H1 (cell line): ENCODE measurements around the gene SYNDIG1. TPM values are rescaled to one million over a fixed set of nuclear protein-coding genes. Genes with fewer than 3 reads are reported as not detected.

Source experiments
- CTCF ChIA-PET: fragments of 300-600 bp; sonication (Branson Sonifier 250); formaldehyde crosslinking; loops from one replicate; lab custom pipeline; 2021; ENCODE audit not compliant: partially characterized antibody; lab: Charles Lee
- POLR2A ChIA-PET: fragments of 300-600 bp; sonication (Branson Sonifier 250); formaldehyde crosslinking; loops from one replicate; lab custom pipeline; 2021; ENCODE audit warnings: inconsistent platforms; ENCODE audit not compliant: partially characterized antibody; lab: Charles Lee
- DNase-seq, 2 experiments: peaks; one replicate each; pipeline versions ENCODE4 v3.0.0 to v3.0.0-alpha.2; 2010 to 2022; ENCODE audit warnings: low spot score in 2 of 2, low read depth in 1 of 2, mixed read lengths in 1 of 2
- FAIRE-seq: peaks from 2 replicates; lab custom pipeline; 2011; peaks lifted over from hg19 to GRCh38; lab: Jason Lieb, UNC
- H2AFZ ChIP-seq: 2 replicates; pipeline ENCODE4 v1.8.1; 2012; ENCODE audit warnings: low read length, inconsistent platforms
- H2AK5ac ChIP-seq: 2 replicates; pipeline ENCODE4 v1.6.1; 2013; ENCODE audit warnings: low read depth, low read length
- H2BK120ac ChIP-seq: replicated peaks from 2 replicates; pipeline ENCODE3; 2013; ENCODE audit warnings: low read depth, low read length, inconsistent platforms
- H2BK12ac ChIP-seq: 2 replicates; pipeline ENCODE4 v1.6.1; 2013; ENCODE audit warnings: low read depth, low read length
- H2BK15ac ChIP-seq: 2 replicates; pipeline ENCODE4 v1.6.1; 2013; ENCODE audit warnings: low read length
- H2BK20ac ChIP-seq: 2 replicates; pipeline ENCODE4 v1.6.1; 2013; ENCODE audit warnings: low read length
- H2BK5ac ChIP-seq: 2 replicates; pipeline ENCODE4 v1.6.1; 2013; ENCODE audit warnings: low read depth, low read length
- H3K14ac ChIP-seq: 2 replicates; pipeline ENCODE4 v1.6.1; 2013; ENCODE audit warnings: inconsistent platforms; ENCODE audit not compliant: insufficient read length
- H3K18ac ChIP-seq: 2 replicates; pipeline ENCODE4 v1.6.1; 2013; ENCODE audit warnings: low read length; ENCODE audit errors: extremely low read depth
- H3K23ac ChIP-seq: 2 replicates; pipeline ENCODE4 v1.6.1; 2013; ENCODE audit warnings: inconsistent platforms; ENCODE audit not compliant: insufficient read length
- H3K23me2 ChIP-seq: 2 replicates; pipeline ENCODE4 v1.6.1; 2013; ENCODE audit warnings: low read depth, low read length
- H3K27ac ChIP-seq: 2 replicates; pipeline ENCODE4 v1.6.1; 2011; ENCODE audit warnings: low read depth, low read length, inconsistent platforms
- H3K27me3 ChIP-seq, 4 experiments: replicated peaks in 1 of 4; 1 replicate in 1 of 4; 2 replicates in 3 of 4; pipeline versions ENCODE4 v1.6.1 to v1.8.1; 2011 to 2013; ENCODE audit warnings: low read length in 3 of 4, mild to moderate bottlenecking in 3 of 4, inconsistent platforms in 2 of 4, mixed read lengths in 2 of 4, moderate library complexity in 1 of 4; ENCODE audit not compliant: control insufficient read depth in 3 of 4, insufficient read depth in 3 of 4; ENCODE audit errors: extremely low read depth in 1 of 4
- H3K36me3 ChIP-seq, 4 experiments: 2 replicates each; pipeline versions ENCODE4 v1.6.1 to v1.8.1; 2011 to 2013; ENCODE audit warnings: mild to moderate bottlenecking in 4 of 4, low read length in 3 of 4, moderate library complexity in 2 of 4, control low read depth in 1 of 4, inconsistent platforms in 1 of 4; ENCODE audit not compliant: insufficient read depth in 4 of 4, control insufficient read depth in 2 of 4
- H3K4ac ChIP-seq: replicated peaks from 2 replicates; pipeline ENCODE3; 2013; ENCODE audit warnings: low read length, low read depth, mixed read lengths, inconsistent platforms; ENCODE audit not compliant: insufficient read length
- H3K4me1 ChIP-seq, 4 experiments: replicated peaks in 1 of 4; 1 replicate in 1 of 4; 2 replicates in 3 of 4; pipeline versions ENCODE4 v1.6.1 to v1.8.1; 2011 to 2013; ENCODE audit warnings: low read length in 3 of 4, inconsistent platforms in 2 of 4, mixed read lengths in 1 of 4; ENCODE audit not compliant: insufficient read depth in 4 of 4, control insufficient read depth in 3 of 4
- H3K4me2 ChIP-seq, 2 experiments: 2 replicates each; pipeline versions ENCODE4 v1.6.1 to v1.8.1; 2011 to 2013; ENCODE audit warnings: low read depth in 2 of 2, low read length in 2 of 2, control low read depth in 1 of 2, inconsistent platforms in 1 of 2, mild to moderate bottlenecking in 1 of 2; ENCODE audit not compliant: insufficient read depth in 1 of 2
- H3K4me3 ChIP-seq, 4 experiments: fragments of 200-600, 300-600 bp in 1 of 4; sonication (generic), shearing (Covaris generic), sonication (Bioruptor Twin) in 1 of 4; 2 replicates each; pipeline versions ENCODE4 v1.5.1 to v1.8.1; 2011 to 2016; ENCODE audit warnings: low read length in 4 of 4, low read depth in 3 of 4, control low read depth in 2 of 4, inconsistent platforms in 2 of 4, mild to moderate bottlenecking in 2 of 4, mixed read lengths in 1 of 4, moderate library complexity in 1 of 4; ENCODE audit not compliant: insufficient read depth in 2 of 4; ENCODE audit errors: extremely low read depth in 1 of 4
- H3K56ac ChIP-seq: replicated peaks from 2 replicates; pipeline ENCODE3; 2013; ENCODE audit warnings: low read depth, mild to moderate bottlenecking, mixed read lengths, low read length, inconsistent platforms; ENCODE audit not compliant: insufficient read length
- H3K79me1 ChIP-seq: 2 replicates; pipeline ENCODE4 v1.6.1; 2013; ENCODE audit warnings: low read depth, low read length, control low read depth
- H3K79me2 ChIP-seq, 2 experiments: 2 replicates each; pipeline versions ENCODE4 v1.6.1 to v1.8.1; 2012 to 2013; ENCODE audit warnings: low read length in 2 of 2, mild to moderate bottlenecking in 2 of 2, inconsistent platforms in 1 of 2; ENCODE audit not compliant: insufficient read depth in 2 of 2, control insufficient read depth in 1 of 2
- H3K9ac ChIP-seq, 4 experiments: replicated peaks in 1 of 4; 1 replicate in 1 of 4; 2 replicates in 3 of 4; pipeline versions ENCODE4 v1.6.1 to v1.8.1; 2011 to 2013; ENCODE audit warnings: low read depth in 3 of 4, low read length in 3 of 4, control low read depth in 2 of 4, mild to moderate bottlenecking in 2 of 4, moderate library complexity in 2 of 4, inconsistent platforms in 1 of 4; ENCODE audit errors: extremely low read depth in 1 of 4
- H3K9me3 ChIP-seq, 2 experiments: 2 replicates each; pipeline versions ENCODE4 v1.6.1 to v1.8.1; 2012 to 2013; ENCODE audit warnings: mild to moderate bottlenecking in 2 of 2, moderate library complexity in 2 of 2, control low read depth in 1 of 2, inconsistent platforms in 1 of 2, low read depth in 1 of 2, low read length in 1 of 2, mixed read lengths in 1 of 2; ENCODE audit not compliant: insufficient read depth in 2 of 2
- H4K20me1 ChIP-seq, 2 experiments: replicated peaks in 1 of 2; 2 replicates each; pipeline versions ENCODE3 to v1.8.1; 2011 to 2013; ENCODE audit warnings: inconsistent platforms in 2 of 2, low read length in 2 of 2, mild to moderate bottlenecking in 1 of 2; ENCODE audit not compliant: insufficient read depth in 2 of 2, control insufficient read depth in 1 of 2
- H4K5ac ChIP-seq: 2 replicates; pipeline ENCODE4 v1.6.1; 2013; ENCODE audit warnings: low read length, low read depth, mixed read lengths, inconsistent platforms; ENCODE audit not compliant: insufficient read length
- H4K8ac ChIP-seq: 2 replicates; pipeline ENCODE4 v1.8.0; 2013; ENCODE audit warnings: mild to moderate bottlenecking, moderate library complexity, low read length, inconsistent platforms; ENCODE audit not compliant: insufficient read depth; ENCODE audit errors: extremely low read depth
- H4K91ac ChIP-seq: replicated peaks from 2 replicates; pipeline ENCODE3; 2013; ENCODE audit warnings: low read length, mixed read lengths, inconsistent platforms; ENCODE audit not compliant: insufficient read length
- CHD2 ChIP-seq: IDR thresholded peaks from 2 replicates; pipeline ENCODE4 v1.6.1; 2012; ENCODE audit warnings: low read length, improper control_type of control experiment
- KDM5A ChIP-seq: fragments of 200-600 bp; IDR thresholded peaks from 2 replicates; pipeline ENCODE4 v1.7.1; 2012; ENCODE audit warnings: mild to moderate bottlenecking, low read length, inconsistent platforms, mixed read lengths
- RFX5 ChIP-seq: IDR thresholded peaks from 2 replicates; pipeline ENCODE4 v1.6.1; 2011; ENCODE audit warnings: low read depth, low read length, improper control_type of control experiment, borderline replicate concordance
- WGBS, 2 experiments: shearing (Covaris generic) in 1 of 2; methylation state at CpG; one replicate each; pipeline versions ENCODE4 v1.1.6 to v1.1.7; 2013 to 2015; ENCODE audit warnings: low lambda C conversion rate in 2 of 2, mixed read lengths in 2 of 2, inconsistent platforms in 1 of 2, low coverage in 1 of 2, missing lambda C conversion rate in 1 of 2; ENCODE audit not compliant: insufficient replicate concordance in 2 of 2, insufficient coverage in 1 of 2, insufficient read length in 1 of 2; ENCODE audit errors: extremely low coverage in 1 of 2, missing lambda C conversion rate in 1 of 2; 5-methylcytosine and 5-hydroxymethylcytosine counted together
- polyA plus RNA-seq, 7 experiments: library from polyadenylated mRNA; depleted of rRNA in 3 of 7; stranded (reverse) in 5 of 7; unstranded in 2 of 7; fragments of >200 nt in 5 of 7; fragments of 200-250 nt in 2 of 7; gene quantifications; 1 replicate in 5 of 7; 2 replicates in 1 of 7; 4 replicates in 1 of 7; pipeline versions ENCODE4 v1.2.1 to v1.2.3, GENCODE V29; 2011 to 2013; ENCODE audit warnings: missing spikeins in 2 of 7, mixed read lengths in 2 of 7
- total RNA-seq: library from RNA; stranded (reverse); fragmentation: NEBNext Ultra II Directional; extraction: Animal tissue kit (Norgen Biotek cat#: 25700); gene quantifications from 2 replicates; pipeline ENCODE4 v1.2.1, GENCODE V29; 2021

Gene SYNDIG1
- total and polyA plus RNA-seq, 2 of the 8 experiments (the other 6 are each of a cell fraction or from before 2014, with no cell fraction given), result 6.5 to 7.8 TPM

DNA sequence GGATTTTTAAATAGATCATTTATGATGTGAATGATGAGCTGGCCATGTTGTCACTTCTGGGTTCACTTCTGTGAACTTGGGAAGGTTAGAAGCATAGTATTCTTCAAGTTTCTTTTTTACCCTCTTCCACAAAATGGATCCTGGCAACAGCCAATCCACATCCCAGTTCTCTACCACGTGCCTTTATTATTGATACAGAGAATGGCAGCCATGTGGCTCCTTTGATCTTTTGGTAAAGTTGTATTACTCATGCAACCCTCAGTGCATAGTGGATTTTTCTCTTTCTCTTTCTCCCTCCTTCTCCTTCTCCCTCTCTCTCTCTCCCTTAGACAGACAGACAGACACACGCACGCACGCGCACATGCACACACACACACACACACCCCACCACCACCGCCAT is 50.0 kb downstream of the SYNDIG1 start:
- no peak overlapping the region for H4K8ac ChIP-seq
- no peak overlapping the region for H3K4me2 ChIP-seq
- no peak overlapping the region for H2BK120ac ChIP-seq
- H4K5ac ChIP-seq, result no peak overlapping the region
- ChIA-PET CTCF (no interaction called here), POLR2A (no interaction called here)
- H3K23me2 ChIP-seq, result no peaks in the 10 kb centered on the region; the same call in 1 of the 2 replicates
- no peaks in the 10 kb centered on the region for H3K9me3 ChIP-seq
- no peak overlapping the region for H3K14ac ChIP-seq
- no peaks in the 10 kb centered on the region for H3K4me1 ChIP-seq
- H3K27ac ChIP-seq, result no peak overlapping the region
- no peak overlapping the region for H3K56ac ChIP-seq
- DNase-seq (peak in 1 of 2 experiments; percentile 16), FAIRE-seq (no peak)
- no peaks in the 10 kb centered on the region for H3K36me3 ChIP-seq
- H2AFZ ChIP-seq, result no peak overlapping the region
- no peak overlapping the region for H2BK5ac ChIP-seq
- H3K18ac ChIP-seq, result no peak overlapping the region
- no peak overlapping the region for H2AK5ac ChIP-seq
- no peaks in the 10 kb centered on the region for H3K27me3 ChIP-seq
- WGBS, 2 experiments, result 99% methylated on average over 6 of the region's 6 CpGs; no CpG with 5 or more reads in 1 of the 2 experiments
- H3K79me1 ChIP-seq, result no peaks in the 10 kb centered on the region; the same call in 1 of the 2 replicates
- no peak overlapping the region for H2BK20ac ChIP-seq
- peaks cover 1 to 3% of the 10 kb centered on the region in 2 experiments for H4K20me1 ChIP-seq
- H3K23ac ChIP-seq, result no peak overlapping the region
- no peak overlapping the region for H2BK12ac ChIP-seq
- no peak overlapping the region for H4K91ac ChIP-seq
- H3K79me2 ChIP-seq, result no peaks in the 10 kb centered on the region; a peak in 1 of 4 replicates
- H3K4me3 ChIP-seq, result no peak overlapping the region
- H3K9ac ChIP-seq, result no peak overlapping the region
- H3K4ac ChIP-seq, result no peak overlapping the region
- no peak overlapping the region for H2BK15ac ChIP-seq
- TF ChIP-seq CHD2 (no peak), RFX5 (no peak), KDM5A (no peak)
